GDM1 (cell line): ENCODE data around the gene LYPD5.
"Not testable (repeated sequence)": the region's sequence is repeated elsewhere in the genome, so short reads cannot be mapped to it uniquely, and the experiment has no call there.

Experiments used
- DNase-seq: peaks from one replicate; lab custom pipeline; 2025; lab: John Stamatoyannopoulos, UW

The LYPD5 gene

DNA sequence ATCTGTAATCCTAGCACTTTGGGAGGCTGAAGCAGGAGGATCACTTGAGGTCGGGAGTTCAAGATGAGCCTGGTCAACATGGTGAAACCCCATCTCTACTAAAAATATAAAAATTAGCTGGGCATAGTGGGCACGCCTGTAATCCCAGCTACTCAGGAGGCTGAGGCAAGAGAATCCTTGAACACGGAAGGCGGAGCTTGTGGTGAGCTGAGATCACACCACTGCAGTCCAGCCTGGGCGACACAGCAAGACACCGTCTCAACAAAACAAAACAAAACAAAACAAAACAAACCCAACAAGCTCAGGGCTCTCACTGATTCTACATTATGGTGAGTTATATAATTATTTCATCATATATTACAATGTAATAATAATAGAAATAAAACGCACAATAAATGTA lies 4.2 kb upstream of the LYPD5 start:
- not testable (repeated sequence) for DNase-seq

DNA sequence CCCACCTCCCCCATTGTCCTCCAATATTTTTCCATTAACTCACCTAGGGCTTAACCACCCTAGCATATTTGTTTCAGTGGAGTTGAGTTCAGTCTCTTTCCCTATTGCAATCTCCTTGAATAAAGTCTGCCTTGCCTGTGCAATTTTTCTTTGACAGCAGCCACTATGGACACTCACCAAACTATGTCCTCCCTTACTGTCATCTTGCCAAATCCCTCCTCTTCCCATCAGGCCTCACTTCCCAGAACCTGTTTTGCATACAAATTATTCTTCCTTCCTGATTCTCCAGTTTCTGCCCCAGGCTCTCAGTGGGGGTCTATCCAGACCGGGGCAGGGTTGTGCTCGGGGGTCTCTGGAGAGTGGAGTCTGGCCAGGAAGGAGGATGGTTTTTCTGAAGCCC lies 2.2 kb upstream of the LYPD5 start:
- no peak for DNase-seq

DNA sequence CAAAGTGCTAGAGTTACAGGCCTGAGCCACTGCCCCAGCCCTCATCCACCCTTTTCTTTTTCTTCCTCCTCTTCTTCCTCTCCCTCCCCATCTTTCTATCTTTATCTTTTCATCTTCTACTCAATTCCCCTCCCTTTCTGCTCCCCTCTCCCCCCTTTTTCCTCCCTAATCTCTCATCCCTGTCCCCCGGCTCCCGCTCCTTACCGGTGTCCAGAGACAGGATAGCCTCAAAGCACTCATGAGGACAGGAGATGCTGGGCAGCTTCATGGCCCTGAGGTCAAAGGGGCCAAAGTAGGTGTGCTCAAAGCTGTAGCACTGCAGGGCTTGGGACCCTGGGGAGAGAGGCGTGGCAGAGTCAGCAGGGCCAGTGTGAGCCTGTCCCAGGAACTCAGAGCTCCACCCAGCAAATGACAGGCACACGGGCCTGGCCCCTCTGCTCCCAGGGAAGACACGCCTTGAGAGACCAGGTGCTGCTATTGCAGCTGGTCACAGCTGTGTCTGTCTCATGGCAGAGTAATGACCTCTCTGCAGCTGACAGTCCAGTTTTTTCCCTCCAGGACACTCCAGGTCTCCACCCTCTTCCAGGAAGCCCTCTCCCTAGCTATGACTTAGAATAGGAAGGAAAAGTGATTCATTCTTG lies 2.6 kb downstream of the LYPD5 start:
- no peak for DNase-seq

DNA sequence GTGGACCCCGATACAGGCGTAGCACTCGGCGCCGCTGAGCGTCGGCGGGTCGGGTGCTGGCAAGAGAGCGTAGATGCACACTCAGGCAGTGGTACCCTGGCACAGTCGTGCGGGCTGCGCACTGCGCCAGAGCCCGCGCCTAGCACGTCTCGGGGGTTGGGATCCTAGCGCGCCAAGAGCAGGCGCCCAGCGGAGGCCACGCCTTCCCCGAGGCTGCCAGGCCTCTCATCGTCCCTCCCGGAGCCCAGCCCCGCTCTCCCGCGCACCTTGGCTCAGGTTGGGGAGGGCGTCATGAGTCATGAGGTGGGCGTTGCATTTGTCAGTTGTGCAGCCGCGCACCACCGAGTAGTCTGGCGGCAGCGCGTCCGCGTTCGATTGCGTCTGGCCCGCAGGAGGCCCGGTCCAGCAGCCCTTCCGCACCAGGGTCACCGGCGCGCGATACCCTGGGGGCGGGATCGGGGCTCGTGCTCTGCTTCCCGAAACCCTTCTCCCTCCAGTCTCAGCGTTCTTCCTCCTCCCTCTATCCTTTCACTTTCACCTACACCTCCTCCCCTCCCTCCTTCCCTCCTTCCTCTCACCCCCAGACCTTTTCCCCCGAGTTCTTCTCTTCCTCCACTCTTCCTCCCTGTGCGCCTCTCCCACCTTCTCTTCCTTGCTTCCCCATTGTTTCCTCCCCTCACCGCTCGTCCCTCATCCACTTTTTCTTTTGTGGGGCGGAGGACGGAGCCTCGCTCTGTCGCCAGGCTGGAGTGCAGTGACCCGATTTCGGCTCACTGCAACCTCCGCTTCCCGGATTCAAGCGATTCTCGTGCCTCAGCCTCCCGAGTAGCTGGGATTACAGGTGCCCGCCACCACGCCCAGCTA lies 3.5 kb downstream of the LYPD5 start:
- no peak for DNase-seq

GRCh38 chr19:43798026-43798545 lies 4.2 kb downstream of the LYPD5 start:
- DNase-seq: no peak

DNA sequence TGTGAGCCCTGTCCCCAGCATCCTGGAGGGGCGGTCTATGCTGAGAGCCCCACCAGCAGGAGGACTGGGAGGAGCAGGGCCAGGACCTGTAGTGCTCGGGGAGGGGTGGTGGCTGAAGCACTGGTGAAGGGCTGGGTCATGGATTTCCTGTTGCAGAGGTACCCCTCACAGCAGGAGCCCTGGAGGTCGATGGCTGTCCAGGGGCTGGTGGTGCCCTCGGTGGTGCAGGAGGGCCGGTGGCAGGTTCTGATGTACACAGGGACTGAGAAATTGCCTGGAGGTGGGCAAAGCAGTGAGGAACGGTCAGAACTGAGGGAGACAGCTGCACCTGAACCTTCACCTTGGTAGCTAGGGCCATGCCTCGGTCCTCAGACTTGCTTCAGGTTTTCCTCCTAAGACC lies 4.7 kb downstream of the LYPD5 start:
- no peak for DNase-seq

GRCh38 chr19:43797118-43797517 lies 5.1 kb downstream of the LYPD5 start:
- no peak for DNase-seq

DNA sequence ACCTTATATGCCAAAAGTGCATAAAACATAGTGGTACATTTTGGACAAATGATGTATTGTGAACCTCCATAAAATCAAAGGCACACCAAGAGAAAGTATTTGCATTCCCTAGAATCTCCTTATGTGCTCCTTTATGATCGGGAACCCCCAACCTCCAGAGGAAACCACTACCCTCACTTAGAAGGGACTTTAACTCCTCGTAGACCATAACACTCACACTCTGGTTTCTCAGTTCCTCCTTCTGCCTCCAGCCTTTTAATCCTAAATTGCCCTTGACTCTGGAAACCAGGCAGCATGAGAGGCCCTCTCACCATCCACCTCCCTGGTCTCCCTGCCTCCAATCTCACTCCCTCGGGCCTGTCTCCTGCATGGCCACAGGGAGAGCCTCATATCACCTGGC lies 11.7 kb downstream of the LYPD5 start:
- DNase-seq: no peak

GRCh38 chr19:43789029-43789428 lies 13.2 kb downstream of the LYPD5 start:
- DNase-seq: no peak

DNA sequence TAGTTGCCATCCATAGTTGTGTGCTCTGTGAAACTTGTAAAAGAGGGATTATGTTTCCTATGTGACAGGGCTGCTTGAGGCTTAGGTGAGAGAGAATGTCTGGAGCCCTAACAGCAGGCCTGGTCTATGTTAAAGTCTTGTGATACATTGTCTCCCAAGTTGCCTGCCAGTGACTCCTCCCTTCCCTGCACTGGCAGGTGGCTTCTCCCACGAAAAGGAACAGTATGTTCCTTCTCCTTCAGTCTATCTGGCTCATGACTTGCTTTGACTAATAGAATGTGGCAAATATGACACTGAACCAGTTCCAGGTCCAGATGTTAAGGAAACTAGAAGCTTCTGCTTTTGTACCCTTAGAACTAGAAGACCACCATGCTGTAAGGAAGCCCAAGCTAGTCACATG lies 15.6 kb downstream of the LYPD5 start:
- DNase-seq: no peak

GRCh38 chr19:43784981-43785808 lies 17.1 kb downstream of the LYPD5 start:
- peak; percentile 39 for DNase-seq

DNA sequence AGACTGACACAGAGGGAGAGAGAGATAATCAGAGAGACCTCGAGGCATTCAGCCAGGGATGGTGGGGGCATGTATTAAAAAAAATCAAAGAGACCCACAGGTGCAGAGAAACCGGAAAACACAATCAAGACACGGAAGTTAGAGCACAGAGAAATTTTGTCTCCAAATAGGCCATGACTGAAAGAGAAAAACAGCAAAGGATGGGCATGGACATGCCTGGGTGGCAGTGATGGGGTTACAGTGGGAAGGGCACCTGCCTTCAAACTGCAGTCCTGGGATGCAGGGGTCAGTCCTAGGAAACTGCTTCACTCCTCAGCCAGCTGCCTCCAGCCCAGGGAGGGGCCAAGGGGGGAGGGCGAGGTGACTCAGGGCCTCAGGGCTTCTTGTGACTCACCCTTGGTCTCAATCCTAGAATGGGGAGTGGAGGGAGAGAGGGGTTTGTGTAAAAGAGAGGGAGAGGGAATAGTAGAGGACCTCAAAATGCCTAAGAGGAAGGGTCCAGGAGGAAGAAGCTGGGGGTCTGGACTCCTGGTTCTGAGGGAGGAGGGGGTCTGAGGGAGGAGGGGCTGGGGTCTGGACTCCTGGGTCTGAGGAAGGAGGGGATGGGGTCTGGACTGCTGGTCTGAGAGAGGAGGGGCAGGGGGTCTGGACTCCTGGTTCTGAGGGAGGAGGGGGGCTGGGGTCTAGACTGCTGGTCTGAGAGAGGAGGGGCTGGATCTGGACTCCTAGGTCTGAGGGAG lies 17.8 kb downstream of the LYPD5 start:
- DNase-seq: peak; percentile 25

GRCh38 chr19:43783636-43784035 lies 18.6 kb downstream of the LYPD5 start:
- DNase-seq: no peak

GRCh38 chr19:43782689-43783231 lies 19.5 kb downstream of the LYPD5 start:
- DNase-seq: no peak

DNA sequence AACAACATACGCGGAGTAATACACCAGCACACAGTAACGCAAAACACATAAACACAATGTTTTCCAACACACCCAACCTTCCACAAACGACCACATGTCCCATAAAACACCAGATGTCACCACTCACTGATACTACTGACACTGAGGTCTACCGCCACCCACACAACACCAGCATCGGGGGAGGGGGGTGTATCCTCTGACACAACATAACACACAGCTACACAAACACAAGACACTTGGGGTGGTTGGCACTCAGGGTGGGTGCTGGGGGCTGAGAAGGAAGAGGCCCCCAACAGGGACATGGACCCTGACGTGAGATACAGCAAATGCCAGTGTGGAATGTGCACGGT lies 20.0 kb downstream of the LYPD5 start:
- no peak for DNase-seq

GRCh38 chr19:43781630-43782310 lies 20.5 kb downstream of the LYPD5 start:
- no peak for DNase-seq

GRCh38 chr19:43780706-43781525 lies 21.3 kb downstream of the LYPD5 start, which contains the start of gene KCNN4:
KCNN4 (minus strand) TSS chr19:43780973; CDS start chr19:43780861, 112 bp downstream.
- peak; percentile 74 for DNase-seq

DNA sequence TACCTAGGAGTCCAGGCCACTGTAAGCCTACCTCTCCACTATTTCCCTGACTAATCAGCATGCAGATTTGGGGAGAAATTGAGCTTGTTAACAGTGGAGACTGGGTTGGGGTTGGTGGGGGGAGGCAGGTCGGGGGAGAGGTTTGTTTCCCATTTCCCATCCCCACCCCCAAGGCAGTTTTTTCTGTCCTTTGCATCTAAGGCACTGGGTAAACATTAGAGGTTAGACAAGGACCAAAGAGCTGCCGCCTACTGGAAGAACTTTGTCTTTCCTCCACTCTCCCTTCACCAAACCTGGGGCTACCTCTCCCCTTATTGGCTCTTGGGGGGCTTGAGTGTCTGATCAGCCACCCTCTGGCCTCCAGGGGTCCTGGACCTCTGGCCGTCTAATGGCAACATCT lies 22.4 kb downstream of the LYPD5 start:
- DNase-seq: peak; percentile 49

- no peak for DNase-seq
Measured at GRCh38 chr19:43779147-43779819, 23.0 kb downstream of the LYPD5 start.
